GM23338 (cell line): Measurements from ENCODE around the gene ARHGEF19. TPM values are rescaled to one million over a fixed set of nuclear protein-coding genes. Genes with fewer than 3 reads are reported as not detected.

Experiments used
- ATAC-seq: fragments of 200-7000 bp; cut with Tn5 transposase; 3 replicates; pipeline ENCODE4 v1.9.1; 2020
- DNase-seq: peaks from one replicate; pipeline ENCODE4 v3.0.0-alpha.2; 2015; ENCODE audit warnings: low spot score
- H2AFZ ChIP-seq: fragments of 200-600 bp; sonication (generic); 2 replicates; pipeline ENCODE4 v1.8.0; 2016; ENCODE audit warnings: antibody characterized with exemption, mild to moderate bottlenecking, moderate library complexity
- H3F3A ChIP-seq: fragments of 200-600 bp; sonication (generic); replicated peaks from 2 replicates; pipeline ENCODE4 v1.8.0; 2017; ENCODE audit warnings: antibody characterized with exemption, mixed run types, low read depth
- H3K27ac ChIP-seq: fragments of 200-600 bp; sonication (generic); 2 replicates; pipeline ENCODE4 v1.6.1; 2016; ENCODE audit warnings: low read depth
- H3K27me3 ChIP-seq: fragments of 200-600 bp; sonication (generic); 2 replicates; pipeline ENCODE4 v1.8.0; 2016; ENCODE audit warnings: mild to moderate bottlenecking, mixed run types, moderate library complexity; ENCODE audit not compliant: insufficient read depth
- H3K36me3 ChIP-seq: fragments of 200-600 bp; sonication (generic); 2 replicates; pipeline ENCODE4 v1.8.0; 2016; ENCODE audit warnings: mild to moderate bottlenecking; ENCODE audit not compliant: insufficient read depth
- H3K4me1 ChIP-seq: fragments of 200-600 bp; sonication (generic); 2 replicates; pipeline ENCODE4 v1.8.0; 2016; ENCODE audit warnings: mild to moderate bottlenecking, moderate library complexity; ENCODE audit not compliant: insufficient read depth
- H3K4me2 ChIP-seq: fragments of 200-600 bp; sonication (generic); 2 replicates; pipeline ENCODE4 v1.7.1; 2017; ENCODE audit warnings: mixed run types
- H3K4me3 ChIP-seq: fragments of 200-600 bp; sonication (generic); 2 replicates; pipeline ENCODE4 v1.6.1; 2016; ENCODE audit warnings: mixed run types
- H3K79me2 ChIP-seq: fragments of 200-600 bp; sonication (generic); replicated peaks from 2 replicates; pipeline ENCODE4 v1.8.0; 2017; ENCODE audit warnings: mild to moderate bottlenecking; ENCODE audit not compliant: insufficient read depth
- H3K9me2 ChIP-seq: fragments of 200-600 bp; sonication (generic); 2 replicates; pipeline ENCODE4 v1.8.0; 2017; ENCODE audit not compliant: insufficient read depth
- H4K20me1 ChIP-seq: fragments of 200-600 bp; sonication (generic); replicated peaks from 2 replicates; pipeline ENCODE4 v1.8.0; 2017; ENCODE audit warnings: mild to moderate bottlenecking; ENCODE audit not compliant: insufficient read depth
- H3K27ac Mint-ChIP-seq: 2 replicates; pipeline ENCODE4 v1.8.0; 2020; ENCODE audit warnings: inconsistent platforms, mild to moderate bottlenecking, moderate library complexity, mixed read lengths
- H3K27me3 Mint-ChIP-seq: 3 replicates; pipeline ENCODE4 v1.8.0; 2022; ENCODE audit warnings: low read depth, mild to moderate bottlenecking, moderate library complexity, mixed read lengths, inconsistent platforms; ENCODE audit not compliant: insufficient read depth, poor library complexity
- H3K36me3 Mint-ChIP-seq: 3 replicates; pipeline ENCODE4 v1.8.0; 2021; ENCODE audit warnings: low read depth, mild to moderate bottlenecking, inconsistent platforms, moderate library complexity, mixed read lengths
- H3K4me1 Mint-ChIP-seq: 3 replicates; pipeline ENCODE4 v1.8.0; 2020; ENCODE audit warnings: mild to moderate bottlenecking, inconsistent platforms, mixed read lengths
- H3K4me3 Mint-ChIP-seq: 3 replicates; pipeline ENCODE4 v1.8.0; 2021; ENCODE audit warnings: moderate library complexity, mild to moderate bottlenecking, inconsistent platforms, mixed read lengths
- H3K9me3 Mint-ChIP-seq: 3 replicates; pipeline ENCODE4 v1.8.0; 2020; ENCODE audit warnings: moderate library complexity, mild to moderate bottlenecking, inconsistent platforms, mixed read lengths
- CREB1 ChIP-seq: fragments of 250-450 bp; sonication (Bioruptor Pico); IDR thresholded peaks from 2 replicates; pipeline ENCODE4 v1.5.0; 2020; ENCODE audit warnings: low read depth, mild to moderate bottlenecking, moderate library complexity
- JUNB ChIP-seq: IDR thresholded peaks from one replicate; pipeline ENCODE4 v1.6.1; 2016; ENCODE audit warnings: antibody characterized with exemption; ENCODE audit not compliant: unreplicated experiment
- STAT1 ChIP-seq: IDR thresholded peaks from one replicate; pipeline ENCODE4 v1.6.1; 2016; ENCODE audit warnings: antibody characterized with exemption; ENCODE audit not compliant: unreplicated experiment
- ZNF114 ChIP-seq: fragments of 250-450 bp; sonication (Bioruptor Pico); IDR thresholded peaks from 2 replicates; pipeline ENCODE4 v1.5.0; 2020; ENCODE audit warnings: mild to moderate bottlenecking, moderate library complexity
- ZNF462 ChIP-seq: fragments of 250-450 bp; sonication (Bioruptor Pico); IDR thresholded peaks from 2 replicates; pipeline ENCODE4 v1.5.0; 2020; ENCODE audit warnings: mild to moderate bottlenecking, moderate library complexity
- polyA plus RNA-seq: library from polyadenylated mRNA; unstranded; fragments of >200 nt; fragmentation: Nextera tagmentation; extraction: Ambion mirVana; gene quantifications from 2 replicates; pipeline ENCODE4 v1.2.1, GENCODE V29; 2016
- total RNA-seq: library from RNA; depleted of rRNA; stranded (reverse); fragments of >200 nt; shearing (Covaris generic); gene quantifications from 2 replicates; pipeline ENCODE4 v1.2.3, GENCODE V29; 2014
- TF ChIP-seq, protein P1 (sequence below): IDR thresholded peaks from 2 replicates; pipeline ENCODE4 v1.6.1; 2016; ENCODE audit warnings: antibody characterized with exemption
- TF ChIP-seq, protein P2 (sequence below), 2 experiments: fragments of 200-600 bp in 1 of 2; sonication (generic) in 1 of 2; conservative IDR thresholded peaks; 2 replicates each; pipeline versions ENCODE4 v1.5.1 to v1.6.1; 2016 to 2017; ENCODE audit warnings: antibody characterized with exemption in 2 of 2, low read depth in 2 of 2, mild to moderate bottlenecking in 2 of 2, moderate library complexity in 1 of 2

ARHGEF19 gene
- total and polyA plus RNA-seq, 2 experiments from 2014 or later, result 19.5 to 46.4 TPM

DNA sequence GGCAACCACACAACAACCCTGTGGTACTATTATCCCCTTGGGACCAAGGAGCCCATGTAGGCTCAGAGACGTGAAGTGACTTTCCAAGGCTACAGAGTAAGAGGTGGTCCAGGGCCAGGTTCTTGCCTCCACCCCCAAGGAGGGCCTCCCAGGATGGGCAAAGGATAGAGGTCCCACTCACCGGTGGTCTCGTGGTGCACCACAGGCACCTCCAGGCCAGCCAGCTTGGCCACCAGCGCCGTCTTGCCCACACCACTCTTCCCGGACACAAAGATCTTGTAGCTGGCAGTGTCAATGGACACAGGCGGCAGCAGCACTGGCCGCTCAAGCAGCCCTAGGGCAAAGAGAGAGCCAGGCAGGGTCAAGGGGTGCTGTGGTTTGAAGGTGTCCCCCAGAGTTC is 21.0 kb upstream of the ARHGEF19 start:
- H3K4me2 ChIP-seq, result no peak overlapping the region
- H3K27ac Mint-ChIP-seq, result no peak overlapping the region
- TF ChIP-seq, protein P1, sequence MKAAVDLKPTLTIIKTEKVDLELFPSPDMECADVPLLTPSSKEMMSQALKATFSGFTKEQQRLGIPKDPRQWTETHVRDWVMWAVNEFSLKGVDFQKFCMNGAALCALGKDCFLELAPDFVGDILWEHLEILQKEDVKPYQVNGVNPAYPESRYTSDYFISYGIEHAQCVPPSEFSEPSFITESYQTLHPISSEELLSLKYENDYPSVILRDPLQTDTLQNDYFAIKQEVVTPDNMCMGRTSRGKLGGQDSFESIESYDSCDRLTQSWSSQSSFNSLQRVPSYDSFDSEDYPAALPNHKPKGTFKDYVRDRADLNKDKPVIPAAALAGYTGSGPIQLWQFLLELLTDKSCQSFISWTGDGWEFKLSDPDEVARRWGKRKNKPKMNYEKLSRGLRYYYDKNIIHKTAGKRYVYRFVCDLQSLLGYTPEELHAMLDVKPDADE, result no peak
- TF ChIP-seq ZNF114 (CRISPR knock-in tag) (no peak), JUNB (no peak), STAT1 (no peak), ZNF462 (CRISPR knock-in tag) (no peak), CREB1 (no peak)
- TF ChIP-seq, protein P2, sequence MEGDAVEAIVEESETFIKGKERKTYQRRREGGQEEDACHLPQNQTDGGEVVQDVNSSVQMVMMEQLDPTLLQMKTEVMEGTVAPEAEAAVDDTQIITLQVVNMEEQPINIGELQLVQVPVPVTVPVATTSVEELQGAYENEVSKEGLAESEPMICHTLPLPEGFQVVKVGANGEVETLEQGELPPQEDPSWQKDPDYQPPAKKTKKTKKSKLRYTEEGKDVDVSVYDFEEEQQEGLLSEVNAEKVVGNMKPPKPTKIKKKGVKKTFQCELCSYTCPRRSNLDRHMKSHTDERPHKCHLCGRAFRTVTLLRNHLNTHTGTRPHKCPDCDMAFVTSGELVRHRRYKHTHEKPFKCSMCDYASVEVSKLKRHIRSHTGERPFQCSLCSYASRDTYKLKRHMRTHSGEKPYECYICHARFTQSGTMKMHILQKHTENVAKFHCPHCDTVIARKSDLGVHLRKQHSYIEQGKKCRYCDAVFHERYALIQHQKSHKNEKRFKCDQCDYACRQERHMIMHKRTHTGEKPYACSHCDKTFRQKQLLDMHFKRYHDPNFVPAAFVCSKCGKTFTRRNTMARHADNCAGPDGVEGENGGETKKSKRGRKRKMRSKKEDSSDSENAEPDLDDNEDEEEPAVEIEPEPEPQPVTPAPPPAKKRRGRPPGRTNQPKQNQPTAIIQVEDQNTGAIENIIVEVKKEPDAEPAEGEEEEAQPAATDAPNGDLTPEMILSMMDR (conservative IDR thresholded peaks at IDR 0.05; ENCODE audit: low read depth in 2 of 2), result no peak
- H3K9me3 Mint-ChIP-seq, result no peaks in the 10 kb centered on the region
- no peak overlapping the region for H3K4me3 ChIP-seq
- no peak for DNase-seq
- H3K4me1 ChIP-seq, result peaks cover 7% of the 10 kb centered on the region
- H3K4me3 Mint-ChIP-seq, result no peak overlapping the region
- H3K4me1 Mint-ChIP-seq, result peaks cover 15% of the 10 kb centered on the region
- H3K27ac ChIP-seq, result no peak overlapping the region
- no peaks in the 10 kb centered on the region for H3K79me2 ChIP-seq
- H3K27me3 Mint-ChIP-seq, result peaks cover 18% of the 10 kb centered on the region
- peaks cover 17% of the 10 kb centered on the region for H3K27me3 ChIP-seq
- H4K20me1 ChIP-seq, result no peaks in the 10 kb centered on the region; the same call in 1 of the 2 replicates
- no peaks in the 10 kb centered on the region for H3K9me2 ChIP-seq
- H3K36me3 Mint-ChIP-seq, result no peaks in the 10 kb centered on the region
- no peak overlapping the region for H2AFZ ChIP-seq
- no peaks in the 10 kb centered on the region for H3K36me3 ChIP-seq
- H3F3A ChIP-seq, result peaks cover 4% of the 10 kb centered on the region; the same call in 1 of the 2 replicates
- ATAC-seq, result no peak
